Cardiac septum (tissue), 1 donor: ENCODE measurements around the gene F7. TPM values are rescaled to one million over a fixed set of nuclear protein-coding genes. Genes with fewer than 3 reads are reported as not detected.

Source experiments
- DNase-seq: peaks from one replicate; pipeline ENCODE4 v3.0.0-alpha.2; 2020; ENCODE audit warnings: low spot score
- intact Hi-C: fragments of 100-400 bp; cut with DNase I; formaldehyde crosslinking; loops from one replicate; pipeline ENCODE4 v1.14.0; 2022
- total RNA-seq: library from RNA; stranded (reverse); fragmentation: NEBNext Ultra II Directional; extraction: Animal tissue kit (Norgen Biotek cat#: 25700); gene quantifications from one replicate; pipeline ENCODE4 v1.2.1, GENCODE V29; 2021
- donor health status: DM: no; HTN: no; CAD: no.

The F7 gene
- total RNA-seq, 1 donor from 2014 or later, result 0.46 TPM

DNA sequence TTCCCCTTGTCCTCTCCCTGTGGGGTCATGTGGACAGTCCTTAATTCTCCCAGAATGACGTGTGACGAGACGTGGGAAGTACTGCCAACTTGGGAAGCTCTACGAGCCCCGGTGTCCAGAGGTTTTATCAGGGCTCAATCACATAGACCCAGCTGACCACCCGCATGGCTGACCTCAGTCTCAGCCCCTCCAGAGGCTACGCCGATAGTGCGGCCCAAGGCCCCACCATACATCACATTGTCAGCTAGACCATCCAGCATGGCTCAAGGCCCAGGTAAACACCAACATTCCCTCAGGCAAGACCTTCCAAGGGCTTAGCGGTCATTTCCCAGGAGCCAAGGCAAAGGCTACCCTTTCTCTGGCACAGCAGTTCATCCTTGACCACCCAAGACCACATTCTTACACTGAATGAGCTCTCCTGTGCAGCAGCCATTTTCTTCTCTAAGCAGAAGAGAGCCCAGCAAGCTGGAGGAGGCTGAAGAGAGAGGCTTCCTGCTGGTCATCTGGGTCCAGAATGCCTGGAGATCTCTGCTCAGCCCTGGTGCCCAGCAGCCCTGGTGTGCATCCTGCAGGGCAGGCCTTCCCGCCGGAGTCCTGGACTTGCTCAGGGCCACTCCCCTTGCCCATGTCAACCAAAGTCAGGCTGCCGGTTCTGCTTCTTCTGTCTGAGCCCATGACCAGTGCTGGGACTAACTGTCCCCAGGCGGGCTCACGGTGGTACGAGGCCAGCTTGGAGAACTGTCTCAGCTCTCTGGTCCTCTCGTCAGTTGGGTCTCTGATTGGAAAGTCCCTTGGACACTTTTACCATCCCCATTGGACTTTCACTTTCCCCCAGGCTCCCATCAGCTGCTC, 9.1 kb downstream of the F7 start:
- peak; percentile 68 for DNase-seq
- intact Hi-C loops, result no loop called here

DNA sequence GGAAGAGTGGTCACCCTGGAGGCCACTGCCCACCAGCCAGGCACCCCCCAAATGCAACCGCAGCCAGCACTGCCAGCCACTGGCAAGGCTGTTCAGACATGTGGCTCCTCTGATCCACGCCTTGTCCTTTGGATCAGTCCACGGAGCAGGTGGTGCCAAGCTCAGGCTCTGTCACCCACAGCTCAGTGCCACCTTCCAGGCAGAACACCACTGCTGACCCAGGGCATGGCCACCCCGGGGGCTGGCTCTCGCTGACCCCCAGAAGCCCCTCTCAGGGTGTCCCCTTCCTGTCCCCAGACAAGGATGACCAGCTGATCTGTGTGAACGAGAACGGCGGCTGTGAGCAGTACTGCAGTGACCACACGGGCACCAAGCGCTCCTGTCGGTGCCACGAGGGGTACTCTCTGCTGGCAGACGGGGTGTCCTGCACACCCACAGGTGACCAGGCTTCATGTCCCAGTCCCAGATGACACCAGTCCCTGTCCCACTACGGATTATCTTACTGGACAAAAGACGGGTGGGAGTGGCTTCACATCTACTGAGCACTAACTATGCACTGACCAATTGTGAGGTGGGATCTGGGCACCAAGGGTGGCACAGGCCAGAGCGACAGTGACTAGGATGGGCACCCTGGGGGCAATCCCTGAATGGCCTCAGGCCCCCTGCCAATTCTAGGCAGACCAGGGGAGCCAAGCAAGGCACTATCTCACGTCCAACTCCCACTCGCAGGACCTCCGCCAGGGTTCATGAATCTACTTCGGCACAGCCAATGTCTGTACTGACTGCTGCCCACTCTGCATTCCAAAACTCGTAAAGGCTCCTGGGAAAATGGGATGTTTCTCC, 10.0 kb downstream of the F7 start:
- intact Hi-C loops, result no loop called here
- DNase-seq, result peak; percentile 67

DNA sequence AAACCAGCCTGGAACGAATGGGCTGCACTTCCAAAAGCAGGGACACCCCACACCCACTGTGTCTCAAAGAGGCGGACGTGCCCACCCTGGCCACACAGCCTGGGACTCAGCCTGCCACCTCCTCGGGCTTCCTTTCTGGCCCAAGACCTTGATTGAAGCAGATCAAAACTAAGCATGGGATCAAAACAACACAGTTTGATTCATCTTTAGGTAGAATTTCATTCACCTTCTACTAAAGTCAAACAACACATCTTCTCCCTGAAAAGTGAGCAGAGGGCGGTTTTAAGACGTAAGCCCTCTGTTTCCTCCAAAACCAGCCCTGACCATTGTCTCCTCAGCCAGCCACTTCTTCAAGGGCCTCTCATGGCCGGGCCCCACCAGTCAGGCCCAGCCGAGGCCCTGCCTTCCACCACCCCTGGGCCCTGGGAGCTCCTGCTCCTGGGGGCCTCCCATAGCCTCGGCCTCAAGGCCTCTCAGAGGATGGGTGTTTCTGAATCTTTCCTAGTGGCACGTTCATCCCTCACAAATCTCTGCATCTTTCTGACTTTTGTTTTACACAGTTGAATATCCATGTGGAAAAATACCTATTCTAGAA, 10.7 kb downstream of the F7 start:
- intact Hi-C loops, result no loop called here
- DNase-seq, result no peak

DNA sequence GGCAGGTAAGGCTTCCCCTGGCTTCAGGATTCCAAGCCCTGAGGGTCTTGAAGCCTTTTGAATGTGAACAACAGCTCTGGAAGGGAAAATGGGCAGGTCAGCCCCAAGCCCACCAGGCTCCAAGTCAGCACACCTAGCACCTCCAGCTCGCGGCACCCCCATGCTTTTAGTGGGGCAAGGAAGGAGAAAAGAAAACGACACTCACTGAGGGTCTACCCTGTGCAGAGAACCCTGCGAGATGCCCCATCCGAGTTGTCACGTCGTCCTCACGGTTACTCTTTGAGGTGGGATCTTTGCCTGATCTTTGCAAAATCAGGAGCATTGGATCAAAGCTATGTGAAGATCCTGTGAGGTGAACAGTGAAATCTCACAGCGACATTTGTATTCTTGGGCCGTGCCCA, 11.3 kb downstream of the F7 start:
- intact Hi-C loops, result no loop called here
- no peak for DNase-seq

DNA sequence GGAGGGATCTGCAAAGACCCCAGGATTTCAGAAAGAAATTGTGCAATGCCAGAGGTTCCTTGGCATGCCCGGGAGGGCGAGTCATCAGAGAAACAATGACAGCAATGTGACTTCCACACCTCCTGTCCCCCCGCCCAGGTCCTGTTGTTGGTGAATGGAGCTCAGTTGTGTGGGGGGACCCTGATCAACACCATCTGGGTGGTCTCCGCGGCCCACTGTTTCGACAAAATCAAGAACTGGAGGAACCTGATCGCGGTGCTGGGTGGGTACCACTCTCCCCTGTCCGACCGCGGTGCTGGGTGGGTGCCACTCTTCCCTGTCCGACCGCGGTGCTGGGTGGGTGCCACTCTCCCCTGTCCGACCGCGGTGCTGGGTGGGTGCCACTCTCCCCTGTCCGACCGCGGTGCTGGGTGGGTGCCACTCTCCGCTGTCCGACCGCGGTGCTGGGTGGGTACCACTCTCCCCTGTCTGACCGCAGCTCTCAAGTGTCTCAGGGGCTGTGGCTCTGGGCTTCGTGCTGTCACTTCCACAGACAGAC, 11.8 kb downstream of the F7 start:
- DNase-seq, result no peak
- intact Hi-C loops, result no loop called here

DNA sequence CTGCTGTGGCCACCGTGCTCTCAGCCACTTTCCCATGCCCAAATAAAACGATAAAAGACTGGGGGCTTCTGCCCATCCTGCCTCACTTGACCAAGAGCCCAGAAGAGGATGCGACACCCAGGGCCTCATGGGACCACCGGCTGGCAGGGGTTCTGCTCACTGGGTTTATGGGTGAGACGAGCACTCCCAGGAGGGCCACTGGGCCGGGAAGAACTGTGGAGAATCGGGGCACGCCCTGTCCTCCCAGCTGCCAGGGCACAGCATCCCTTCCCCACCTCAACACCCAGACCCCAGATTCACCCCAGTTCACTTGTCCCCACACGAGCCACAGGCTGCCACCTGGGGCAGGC, 12.3 kb downstream of the F7 start:
- intact Hi-C loops, result no loop called here
- no peak for DNase-seq

DNA sequence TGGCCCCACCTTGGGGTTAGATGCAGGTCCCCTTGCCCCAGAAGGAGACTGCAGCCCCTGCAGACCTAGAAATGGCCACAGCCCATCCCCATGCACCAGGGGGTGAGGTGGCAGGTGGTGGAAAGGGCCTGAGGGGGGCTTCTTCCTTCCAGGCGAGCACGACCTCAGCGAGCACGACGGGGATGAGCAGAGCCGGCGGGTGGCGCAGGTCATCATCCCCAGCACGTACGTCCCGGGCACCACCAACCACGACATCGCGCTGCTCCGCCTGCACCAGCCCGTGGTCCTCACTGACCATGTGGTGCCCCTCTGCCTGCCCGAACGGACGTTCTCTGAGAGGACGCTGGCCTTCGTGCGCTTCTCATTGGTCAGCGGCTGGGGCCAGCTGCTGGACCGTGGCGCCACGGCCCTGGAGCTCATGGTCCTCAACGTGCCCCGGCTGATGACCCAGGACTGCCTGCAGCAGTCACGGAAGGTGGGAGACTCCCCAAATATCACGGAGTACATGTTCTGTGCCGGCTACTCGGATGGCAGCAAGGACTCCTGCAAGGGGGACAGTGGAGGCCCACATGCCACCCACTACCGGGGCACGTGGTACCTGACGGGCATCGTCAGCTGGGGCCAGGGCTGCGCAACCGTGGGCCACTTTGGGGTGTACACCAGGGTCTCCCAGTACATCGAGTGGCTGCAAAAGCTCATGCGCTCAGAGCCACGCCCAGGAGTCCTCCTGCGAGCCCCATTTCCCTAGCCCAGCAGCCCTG, 12.8 kb downstream of the F7 start:
- intact Hi-C loops, result no loop called here

DNA sequence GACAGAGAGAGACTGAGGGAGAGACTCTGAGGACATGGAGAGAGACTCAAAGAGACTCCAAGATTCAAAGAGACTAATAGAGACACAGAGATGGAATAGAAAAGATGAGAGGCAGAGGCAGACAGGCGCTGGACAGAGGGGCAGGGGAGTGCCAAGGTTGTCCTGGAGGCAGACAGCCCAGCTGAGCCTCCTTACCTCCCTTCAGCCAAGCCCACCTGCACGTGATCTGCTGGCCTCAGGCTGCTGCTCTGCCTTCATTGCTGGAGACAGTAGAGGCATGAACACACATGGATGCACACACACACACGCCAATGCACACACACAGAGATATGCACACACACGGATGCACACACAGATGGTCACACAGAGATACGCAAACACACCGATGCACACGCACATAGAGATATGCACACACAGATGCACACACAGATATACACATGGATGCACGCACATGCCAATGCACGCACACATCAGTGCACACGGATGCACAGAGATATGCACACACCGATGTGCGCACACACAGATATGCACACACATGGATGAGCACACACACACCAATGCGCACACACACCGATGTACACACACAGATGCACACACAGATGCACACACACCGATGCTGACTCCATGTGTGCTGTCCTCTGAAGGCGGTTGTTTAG, 13.7 kb downstream of the F7 start:
- DNase-seq, result no peak
- intact Hi-C loops, result no loop called here

More for the DNA sequence above, 12.8 kb downstream of the F7 start:
- no peak for DNase-seq

DNA sequence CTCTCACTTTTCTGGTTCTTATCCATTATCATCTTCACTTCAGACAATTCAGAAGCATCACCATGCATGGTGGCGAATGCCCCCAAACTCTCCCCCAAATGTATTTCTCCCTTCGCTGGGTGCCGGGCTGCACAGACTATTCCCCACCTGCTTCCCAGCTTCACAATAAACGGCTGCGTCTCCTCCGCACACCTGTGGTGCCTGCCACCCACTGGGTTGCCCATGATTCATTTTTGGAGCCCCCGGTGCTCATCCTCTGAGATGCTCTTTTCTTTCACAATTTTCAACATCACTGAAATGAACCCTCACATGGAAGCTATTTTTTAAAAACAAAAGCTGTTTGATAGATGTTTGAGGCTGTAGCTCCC, 14.2 kb downstream of the F7 start:
- DNase-seq, result no peak
- intact Hi-C loops, result no loop called here

DNA sequence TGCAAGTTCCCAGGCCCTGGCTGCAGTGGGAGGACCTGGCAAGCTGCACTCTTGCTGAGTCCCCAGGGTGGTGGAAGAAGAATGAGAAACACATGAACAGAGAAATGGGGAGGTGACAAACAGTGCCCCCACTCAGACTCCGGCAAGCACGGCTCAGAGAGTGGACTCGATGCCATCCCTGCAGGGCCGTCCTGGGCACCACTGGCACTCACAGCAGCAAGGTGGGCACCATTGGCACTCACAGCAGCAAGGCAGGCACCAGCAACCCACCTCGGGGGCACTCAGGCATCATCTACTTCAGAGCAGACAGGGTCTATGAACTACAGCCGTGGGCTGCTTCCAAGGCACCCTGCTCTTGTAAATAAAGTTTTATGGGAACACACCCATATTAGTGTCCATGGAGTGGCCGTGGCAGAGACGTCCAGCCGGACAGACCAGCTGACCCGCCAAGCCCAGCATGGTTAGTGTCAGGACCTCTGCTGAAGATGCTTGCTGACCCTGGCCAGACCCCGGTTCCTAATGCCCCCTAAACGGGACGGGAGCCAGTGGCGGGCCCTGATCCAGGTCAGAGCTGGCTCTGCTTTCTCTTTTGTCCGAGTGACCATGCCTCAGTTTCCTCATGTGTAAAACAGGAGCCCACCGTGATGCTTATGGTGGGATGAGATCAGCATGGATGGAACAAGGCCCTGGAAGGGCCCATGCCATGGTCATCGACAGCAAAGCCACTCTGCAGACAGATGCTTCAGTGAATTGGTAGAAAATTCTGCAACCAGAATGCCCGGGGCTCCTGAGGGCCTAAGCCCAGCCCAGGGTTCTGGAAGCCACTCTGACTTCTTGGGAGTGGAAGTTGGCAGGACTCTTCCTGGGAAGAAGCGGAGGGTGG, 14.9 kb downstream of the F7 start:
- no peak for DNase-seq
- intact Hi-C loops, result no loop called here

DNA sequence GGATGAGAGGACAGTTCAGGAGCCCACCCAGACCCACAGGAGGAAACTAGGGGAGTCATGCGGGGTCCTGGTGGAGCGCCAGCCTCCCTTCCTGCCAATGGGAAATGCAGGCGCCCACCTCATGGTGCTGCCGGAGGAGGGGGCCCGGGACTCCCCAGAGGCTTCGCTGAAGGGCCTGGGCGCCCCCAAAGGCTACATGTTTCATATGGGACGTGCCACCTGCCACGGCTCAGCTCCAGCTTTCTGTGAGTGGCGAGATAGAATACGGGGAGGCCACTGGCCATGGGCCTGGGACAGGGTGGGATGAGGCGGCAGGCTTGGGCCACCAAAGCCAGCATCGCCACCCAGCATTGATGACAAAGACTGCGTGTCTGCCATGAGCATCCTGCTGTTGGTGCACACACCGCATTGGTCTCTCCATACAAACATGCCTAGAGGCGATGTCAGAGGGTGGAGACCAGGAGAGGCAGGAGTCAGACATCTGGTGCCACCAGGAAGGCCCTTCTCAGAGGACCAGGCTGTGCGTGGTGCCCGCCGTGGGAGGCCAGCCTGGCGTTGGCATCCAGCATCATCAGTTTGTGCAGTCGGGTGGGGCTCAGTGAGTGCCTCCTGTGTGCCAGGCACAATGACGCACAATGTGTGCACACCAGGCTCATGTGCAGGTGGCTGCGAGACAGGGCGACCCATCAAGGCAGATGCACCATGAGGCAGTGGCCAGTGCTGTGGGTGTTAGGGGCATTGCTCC, 15.8 kb downstream of the F7 start:
- intact Hi-C loops, result no loop called here
- no peak for DNase-seq

DNA sequence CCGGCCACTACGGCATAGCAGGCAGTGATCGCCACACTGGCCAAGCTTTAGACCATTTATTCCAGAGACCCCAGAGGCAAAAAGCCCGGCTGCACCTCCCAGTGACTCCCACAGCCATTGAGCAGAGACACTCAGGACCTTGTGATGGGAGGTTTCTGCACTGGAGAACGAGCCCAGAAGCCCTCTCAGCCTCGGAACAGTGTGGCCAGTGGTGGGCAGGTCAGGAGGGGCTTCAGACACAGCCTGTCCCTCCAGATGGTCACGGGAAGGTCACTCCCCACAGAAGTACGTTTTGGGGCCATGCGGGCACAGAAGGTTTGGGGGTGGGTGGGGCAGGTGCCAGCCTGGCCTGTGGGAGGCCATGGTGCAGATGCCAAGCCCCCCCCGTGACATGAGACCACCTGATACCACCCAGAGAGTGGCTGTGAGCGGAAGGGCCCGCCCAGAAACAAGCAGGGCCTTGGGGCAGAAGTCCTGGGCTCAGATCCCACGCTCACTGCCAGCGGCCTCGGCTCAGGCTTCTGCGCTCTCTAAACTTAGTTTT, 16.4 kb downstream of the F7 start:
- intact Hi-C loops, result no loop called here

DNA sequence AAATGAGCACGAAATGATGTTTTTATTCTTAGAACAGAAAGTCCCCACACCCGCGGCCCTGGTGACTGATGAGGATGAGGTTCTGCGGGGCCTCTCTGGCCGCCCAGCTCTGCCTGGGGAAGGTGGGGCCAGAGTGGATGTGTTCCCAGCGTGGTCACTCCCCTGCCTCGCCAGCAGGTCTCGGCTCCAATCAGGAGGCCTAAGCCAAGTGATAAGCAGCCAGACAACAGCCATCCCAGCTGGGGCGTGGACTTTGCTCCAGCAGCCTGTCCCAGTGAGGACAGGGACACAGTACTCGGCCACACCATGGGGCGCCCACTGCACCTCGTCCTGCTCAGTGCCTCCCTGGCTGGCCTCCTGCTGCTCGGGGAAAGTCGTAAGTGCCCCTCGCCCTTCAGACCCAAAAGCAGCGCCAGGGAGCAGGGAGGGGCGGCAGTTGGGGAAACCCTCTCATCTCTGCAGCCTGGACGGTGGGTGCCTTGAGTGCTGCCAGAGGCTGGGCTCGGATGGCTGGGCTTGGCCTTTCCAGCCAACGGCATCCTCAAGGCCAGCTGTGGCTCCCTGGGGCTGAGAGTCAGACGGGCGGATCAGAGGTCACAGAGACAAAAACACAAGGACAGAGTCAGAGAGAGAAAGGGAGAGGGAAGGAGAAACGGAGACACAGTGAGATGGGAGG, 17.1 kb downstream of the F7 start, which contains the start of gene F10:
Gene F10 (plus strand): TSS at position 250 of the 676 bp plus-strand sequence. CDS start 57 bp downstream, at position 307.
- intact Hi-C loops, result no loop called here
- DNase-seq, result peak; percentile 81

More for the DNA sequence above, 16.4 kb downstream of the F7 start:
- no peak for DNase-seq

DNA sequence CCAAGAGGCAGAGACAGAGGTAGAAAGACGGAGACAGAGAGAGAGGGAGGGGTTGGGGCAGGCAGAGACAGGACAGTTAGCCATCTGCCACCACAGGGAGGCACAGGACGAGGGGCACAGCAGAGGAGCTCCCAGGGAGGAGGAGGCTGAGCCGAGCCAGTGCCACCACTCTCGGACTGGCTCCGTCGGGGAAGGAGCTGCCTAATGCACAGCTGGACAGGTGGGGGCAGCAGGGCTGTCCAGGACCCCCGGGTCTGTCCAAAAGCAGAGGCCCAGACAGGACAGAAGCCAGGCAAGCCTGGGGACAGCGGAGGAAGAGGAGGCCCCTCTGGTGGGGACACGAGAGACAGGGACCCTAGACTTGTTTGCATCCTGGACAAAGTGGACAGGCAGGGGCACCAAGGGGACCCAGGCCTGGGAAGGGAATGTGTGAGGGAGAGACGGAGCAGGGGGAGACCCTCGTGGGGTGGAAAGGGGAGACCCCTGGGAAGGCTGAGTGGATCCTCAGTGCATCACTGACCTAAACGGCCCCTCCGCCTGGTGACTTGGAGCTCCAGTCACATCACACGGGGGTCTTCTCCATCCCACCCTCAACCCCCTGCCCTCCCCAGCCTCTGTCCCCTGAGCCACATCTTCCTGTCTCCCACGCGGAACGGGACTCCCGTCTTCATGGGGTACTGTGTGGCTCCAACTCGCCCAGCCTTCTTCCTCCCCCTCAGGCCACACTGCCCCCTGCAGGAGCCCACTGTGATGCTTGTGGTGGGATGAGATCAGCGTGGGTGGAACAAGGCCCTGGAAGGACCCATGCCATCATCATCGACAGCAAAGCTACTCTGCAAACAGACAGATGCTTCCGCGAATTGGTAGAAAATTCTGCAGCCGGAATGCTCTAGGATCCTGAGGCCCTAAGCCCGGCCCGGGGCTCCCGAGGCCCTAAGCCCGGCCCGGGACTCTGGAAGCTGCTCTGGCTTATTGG, 17.9 kb downstream of the F7 start:
- intact Hi-C loops, result no loop called here
- DNase-seq, result peak; percentile 68

DNA sequence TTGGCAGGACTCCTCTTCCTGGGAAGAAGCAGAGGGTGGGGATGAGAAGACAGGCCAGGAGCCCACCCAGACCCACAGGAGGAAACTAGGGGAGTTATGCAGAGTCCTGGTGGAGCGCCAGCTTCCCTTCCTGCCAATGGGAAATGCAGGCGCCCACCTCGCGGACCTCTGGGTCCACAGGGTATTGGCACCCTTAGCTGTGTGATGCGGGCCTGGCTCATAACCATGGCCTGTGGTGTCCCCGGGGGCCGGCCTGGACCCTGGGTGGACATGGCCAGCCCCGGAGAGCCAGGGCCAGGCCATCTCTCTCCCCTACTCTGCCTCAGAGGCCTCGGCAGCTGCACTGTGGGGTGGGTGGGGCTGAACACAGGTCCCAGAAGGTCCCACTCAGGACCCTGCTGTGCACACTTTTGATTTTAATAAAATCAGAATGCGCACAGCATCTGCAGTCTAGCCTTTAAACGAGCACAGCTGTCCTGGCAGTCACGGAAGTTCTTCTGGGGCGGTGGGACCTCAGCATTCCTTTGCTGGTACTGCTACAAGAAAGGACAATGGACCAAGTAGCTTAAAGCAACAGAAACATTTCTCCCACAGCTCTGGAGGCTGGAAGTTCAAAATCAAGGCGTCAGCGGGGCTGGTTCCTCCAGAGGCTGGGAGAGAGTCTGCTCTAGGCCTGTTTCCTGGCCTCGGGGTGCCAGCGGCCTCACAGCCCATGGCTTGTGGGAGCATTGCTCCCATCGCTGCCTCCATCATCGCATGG, 18.8 kb downstream of the F7 start:
- DNase-seq, result no peak
- intact Hi-C loops, result no loop called here
